Natural killer cell (primary cell): ENCODE data around the gene LAIR2. TPM values are rescaled to one million over a fixed set of nuclear protein-coding genes. Genes with fewer than 3 reads are reported as not detected.

ENCODE experiments used
- ATAC-seq, 3 donors: fragments of 150-1000 bp in 2 of 3; fragments of 200-7000 bp in 1 of 3; cut with Tn5 transposase; 1 replicate in 1 of 3; 2 replicates in 2 of 3; pipeline ENCODE4 v1.10.0; 2021; ENCODE audit warnings: mild to moderate bottlenecking in 2 of 3, moderate library complexity in 2 of 3
- DNase-seq, 2 donors: peaks; one replicate each; pipeline versions ENCODE4 v3.0.0 to v3.0.0-alpha.2; 2013 to 2021; ENCODE audit warnings: mixed read lengths in 1 of 2
- H3K27ac ChIP-seq: one replicate; pipeline ENCODE4 v1.5.1; 2013; ENCODE audit warnings: mild to moderate bottlenecking, low read length
- H3K27me3 ChIP-seq: one replicate; pipeline ENCODE4 v1.6.1; 2013; ENCODE audit warnings: low read length; ENCODE audit not compliant: control insufficient read depth, insufficient read depth
- H3K36me3 ChIP-seq: one replicate; pipeline ENCODE4 v1.6.1; 2013; ENCODE audit warnings: low read length; ENCODE audit not compliant: control insufficient read depth, insufficient read depth
- H3K4me1 ChIP-seq: one replicate; pipeline ENCODE4 v1.6.1; 2013; ENCODE audit warnings: low read length; ENCODE audit not compliant: control insufficient read depth, insufficient read depth
- H3K4me3 ChIP-seq: one replicate; pipeline ENCODE4 v1.5.1; 2013; ENCODE audit warnings: low read length
- H3K9me3 ChIP-seq: one replicate; pipeline ENCODE4 v1.6.1; 2013; ENCODE audit warnings: low read length; ENCODE audit not compliant: control insufficient read depth, insufficient read depth
- H3K27ac Mint-ChIP-seq, 2 donors: one replicate each; pipeline ENCODE4 v1.8.0; 2022; ENCODE audit warnings: mild to moderate bottlenecking in 2 of 2, mixed read lengths in 2 of 2, moderate library complexity in 1 of 2
- H3K27me3 Mint-ChIP-seq, 2 donors: one replicate each; pipeline ENCODE4 v1.8.0; 2022; ENCODE audit warnings: low read depth in 2 of 2, mixed read lengths in 2 of 2
- H3K36me3 Mint-ChIP-seq: one replicate; pipeline ENCODE4 v1.8.0; 2022; ENCODE audit warnings: mixed read lengths
- H3K4me1 Mint-ChIP-seq, 2 donors: one replicate each; pipeline ENCODE4 v1.8.0; 2022; ENCODE audit warnings: mixed read lengths in 2 of 2
- H3K4me3 Mint-ChIP-seq: one replicate; pipeline ENCODE4 v1.8.0; 2022; ENCODE audit warnings: mild to moderate bottlenecking, moderate library complexity, mixed read lengths
- H3K9me3 Mint-ChIP-seq, 2 donors: one replicate each; pipeline ENCODE4 v1.8.0; 2022; ENCODE audit warnings: mixed read lengths in 2 of 2
- WGBS: methylation state at CpG from one replicate; pipeline ENCODE4 v1.1.7; 2013; ENCODE audit warnings: missing lambda C conversion rate; ENCODE audit not compliant: insufficient coverage; 5-methylcytosine and 5-hydroxymethylcytosine counted together
- intact Hi-C: fragments of 100-400 bp; cut with micrococcal nuclease; formaldehyde crosslinking; loops from one replicate; pipeline ENCODE4 v1.14.2; 2022
- total RNA-seq, 4 donors: library from RNA; stranded (reverse); fragments of 120-200 nt in 1 of 4; gene quantifications; one replicate each; pipeline versions ENCODE4 v1.2.3 to v1.2.4, GENCODE V29; 2013 to 2022
- TF ChIP-seq, protein P1 (sequence below): fragments of 200-600 bp; IDR thresholded peaks from one replicate; pipeline ENCODE4 v1.8.0; 2022; ENCODE audit warnings: antibody characterized with exemption

LAIR2 gene
- total RNA-seq, 3 donors from 2014 or later (not counting 1 experiment from before 2014, with no cell fraction given) = 44.1 to 67.7 (median 53.3) TPM

DNA sequence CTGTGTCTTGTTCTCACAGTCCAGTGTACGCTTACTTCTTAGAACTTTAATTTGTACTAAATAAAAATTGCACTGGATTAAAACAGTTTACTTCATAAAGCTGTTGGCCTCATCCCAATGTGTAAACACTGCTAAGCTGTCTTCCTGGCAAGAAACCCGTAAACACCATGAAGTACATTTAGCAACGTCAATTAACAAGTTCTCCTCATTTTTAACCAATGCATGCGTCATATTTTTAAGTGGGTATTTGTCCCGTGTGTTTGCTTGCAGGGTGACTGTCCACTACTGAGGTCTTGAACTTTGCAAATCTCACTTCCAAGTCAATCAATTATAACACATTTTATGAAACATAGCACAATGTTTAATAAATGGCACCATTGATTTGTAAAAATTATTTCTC lies 28.2 kb downstream of the LAIR2 start:
- Histone ChIP-seq H3K27me3 (peaks cover 6% of the 10 kb centered on the region), H3K4me1 (peaks cover 47% of the 10 kb centered on the region), H3K27ac (no peak overlapping the region), H3K36me3 (no peaks in the 10 kb centered on the region), H3K4me3 (no peak overlapping the region), H3K9me3 (no peaks in the 10 kb centered on the region)
- intact Hi-C loops = loop anchor here (5.0 to 10.0 kb wide), 3 partner anchors 49 to 374 kb away; partner anchors contain the start of gene NCR1
- Mint-ChIP-seq H3K4me3 (peak overlapping the region; percentile 64), H3K27me3 (peaks cover 16 to 17% of the 10 kb centered on the region in 2 donors), H3K36me3 (peaks cover 2% of the 10 kb centered on the region), H3K27ac (peak overlapping the region in 1 of 2 donors; percentile 88), H3K9me3 (no peaks in the 10 kb centered on the region), H3K4me1 (peaks cover 85 to 88% of the 10 kb centered on the region in 2 donors)
- TF ChIP-seq, protein P1, sequence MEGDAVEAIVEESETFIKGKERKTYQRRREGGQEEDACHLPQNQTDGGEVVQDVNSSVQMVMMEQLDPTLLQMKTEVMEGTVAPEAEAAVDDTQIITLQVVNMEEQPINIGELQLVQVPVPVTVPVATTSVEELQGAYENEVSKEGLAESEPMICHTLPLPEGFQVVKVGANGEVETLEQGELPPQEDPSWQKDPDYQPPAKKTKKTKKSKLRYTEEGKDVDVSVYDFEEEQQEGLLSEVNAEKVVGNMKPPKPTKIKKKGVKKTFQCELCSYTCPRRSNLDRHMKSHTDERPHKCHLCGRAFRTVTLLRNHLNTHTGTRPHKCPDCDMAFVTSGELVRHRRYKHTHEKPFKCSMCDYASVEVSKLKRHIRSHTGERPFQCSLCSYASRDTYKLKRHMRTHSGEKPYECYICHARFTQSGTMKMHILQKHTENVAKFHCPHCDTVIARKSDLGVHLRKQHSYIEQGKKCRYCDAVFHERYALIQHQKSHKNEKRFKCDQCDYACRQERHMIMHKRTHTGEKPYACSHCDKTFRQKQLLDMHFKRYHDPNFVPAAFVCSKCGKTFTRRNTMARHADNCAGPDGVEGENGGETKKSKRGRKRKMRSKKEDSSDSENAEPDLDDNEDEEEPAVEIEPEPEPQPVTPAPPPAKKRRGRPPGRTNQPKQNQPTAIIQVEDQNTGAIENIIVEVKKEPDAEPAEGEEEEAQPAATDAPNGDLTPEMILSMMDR = no peak
- DNase-seq (no peak), ATAC-seq (peak; percentile 31 to 40 (median 32))
- WGBS = 79% methylated on average over 5 of the region's 5 CpGs

DNA sequence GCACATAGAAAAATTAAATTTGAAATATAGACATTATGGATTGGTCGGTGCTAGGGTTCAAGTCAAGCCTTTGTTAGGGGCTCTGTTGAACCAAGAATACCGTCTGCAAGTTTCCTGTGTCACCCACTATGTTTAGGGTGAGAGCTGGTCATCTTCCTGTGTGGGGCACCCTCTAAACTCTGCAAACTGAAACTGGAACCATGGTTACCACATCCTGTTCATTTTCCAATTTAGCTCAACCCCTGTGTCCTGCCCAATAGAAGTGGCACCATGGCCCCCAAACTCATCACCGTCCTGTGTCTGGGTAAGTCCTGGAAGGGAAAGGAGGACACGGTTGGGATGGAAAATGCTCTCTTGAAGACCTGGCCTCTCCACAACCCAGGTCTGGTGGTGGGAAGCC lies 29.9 kb downstream of the LAIR2 start:
- H3K36me3 Mint-ChIP-seq = peaks cover 5% of the 10 kb centered on the region
- TF ChIP-seq, protein P1 = no peak
- H3K4me1 Mint-ChIP-seq = peaks cover 78 to 92% of the 10 kb centered on the region in 2 donors
- Histone ChIP-seq H3K36me3 (no peaks in the 10 kb centered on the region), H3K27ac (peak overlapping the region; percentile 88), H3K4me1 (peaks cover 47% of the 10 kb centered on the region), H3K4me3 (peak overlapping the region; percentile 51), H3K27me3 (peaks cover 6% of the 10 kb centered on the region), H3K9me3 (no peaks in the 10 kb centered on the region)
- peak; percentile 54 to 62 for DNase-seq
- WGBS = 11% methylated on average over 3 of the region's 4 CpGs
- peak; percentile 84 to 92 (median 91) for ATAC-seq
- H3K4me3 Mint-ChIP-seq = peak overlapping the region; percentile 90
- peak overlapping the region; percentile 88 to 90 for H3K27ac Mint-ChIP-seq
- H3K27me3 Mint-ChIP-seq = peaks cover 5 to 12% of the 10 kb centered on the region in 2 donors
- intact Hi-C loops = loop anchor here (1.0 to 10.0 kb wide), 4 partner anchors 19 to 372 kb away; partner anchors contain the start of gene NCR1
- no peaks in the 10 kb centered on the region for H3K9me3 Mint-ChIP-seq

DNA sequence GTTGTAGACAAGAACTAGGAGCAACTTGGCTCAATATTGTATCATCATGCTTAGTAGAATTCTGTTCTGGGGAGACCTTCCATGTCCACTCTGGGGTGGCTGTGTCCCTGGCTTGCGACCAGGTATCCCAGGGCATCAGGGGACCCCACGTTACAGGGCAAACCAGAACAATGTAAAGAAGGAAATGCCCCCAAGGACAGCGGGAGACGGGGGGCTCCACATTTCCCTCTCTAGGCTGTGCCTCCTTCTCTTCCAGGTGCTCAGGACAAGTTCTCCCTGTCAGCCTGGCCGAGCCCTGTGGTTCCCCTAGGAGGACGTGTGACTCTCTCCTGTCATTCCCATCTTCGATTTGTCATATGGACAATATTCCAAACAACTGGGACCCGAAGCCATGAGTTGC lies 30.8 kb downstream of the LAIR2 start:
- H3K27ac Mint-ChIP-seq = peak overlapping the region; percentile 88 to 90
- DNase-seq (no peak), ATAC-seq (no peak)
- H3K27ac ChIP-seq = peak overlapping the region; percentile 88
- peaks cover 6% of the 10 kb centered on the region for H3K36me3 Mint-ChIP-seq
- peaks cover 6% of the 10 kb centered on the region for H3K27me3 ChIP-seq
- 93% methylated on average over 8 of the region's 8 CpGs for WGBS
- peaks cover 69 to 83% of the 10 kb centered on the region in 2 donors for H3K4me1 Mint-ChIP-seq
- H3K4me3 Mint-ChIP-seq = peak overlapping the region; percentile 90
- H3K4me3 ChIP-seq = peak overlapping the region; percentile 51
- TF ChIP-seq, protein P1 = no peak
- H3K9me3 Mint-ChIP-seq = no peaks in the 10 kb centered on the region
- peaks cover 41% of the 10 kb centered on the region for H3K4me1 ChIP-seq
- intact Hi-C loops = loop anchor here (5.0 to 10.0 kb wide), 3 partner anchors 51 to 371 kb away; partner anchors contain the start of gene NCR1
- no peaks in the 10 kb centered on the region for H3K36me3 ChIP-seq
- peaks cover 5 to 12% of the 10 kb centered on the region in 2 donors for H3K27me3 Mint-ChIP-seq
- no peaks in the 10 kb centered on the region for H3K9me3 ChIP-seq

DNA sequence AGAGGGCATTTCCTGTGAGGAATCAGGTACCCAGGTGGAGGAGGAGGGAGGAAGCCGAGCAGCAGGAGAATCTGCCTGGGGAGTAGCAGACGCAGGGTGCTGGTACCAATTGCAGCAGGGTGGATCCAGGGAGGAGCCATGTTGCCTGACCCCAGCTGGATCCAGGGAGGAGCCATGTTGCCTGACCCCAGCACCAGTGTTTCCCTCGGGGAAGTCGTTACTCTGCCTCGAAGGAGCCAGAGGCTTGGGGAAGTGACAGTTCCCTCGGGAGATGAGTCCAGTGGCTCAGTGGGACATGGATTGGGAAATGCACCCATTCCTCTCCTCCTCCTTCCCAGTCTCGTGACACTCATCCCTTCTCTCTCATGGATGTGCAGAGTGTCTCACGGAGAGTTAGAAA lies 31.5 kb downstream of the LAIR2 start:
- H3K36me3 ChIP-seq = no peaks in the 10 kb centered on the region
- Mint-ChIP-seq H3K36me3 (peaks cover 11% of the 10 kb centered on the region), H3K27ac (peak overlapping the region; percentile 88 to 90), H3K9me3 (no peaks in the 10 kb centered on the region), H3K4me3 (peak overlapping the region; percentile 90), H3K27me3 (peaks cover 5 to 11% of the 10 kb centered on the region in 2 donors), H3K4me1 (peaks cover 67 to 76% of the 10 kb centered on the region in 2 donors)
- peaks cover 40% of the 10 kb centered on the region for H3K4me1 ChIP-seq
- WGBS = 76% methylated on average over 6 of the region's 8 CpGs
- intact Hi-C loops = loop anchor here (5.0 to 10.0 kb wide), 3 partner anchors 52 to 371 kb away; partner anchors contain the start of gene NCR1
- ATAC-seq (no peak), DNase-seq (no peak)
- peaks cover 6% of the 10 kb centered on the region for H3K27me3 ChIP-seq
- H3K4me3 ChIP-seq = no peak overlapping the region
- TF ChIP-seq, protein P1 = no peak
- no peak overlapping the region for H3K27ac ChIP-seq
- no peaks in the 10 kb centered on the region for H3K9me3 ChIP-seq
